Measurements from ENCODE around the gene CRB3. TPM values are rescaled to one million over a fixed set of nuclear protein-coding genes. Genes with fewer than 3 reads are reported as not detected.

Gene CRB3
- total RNA-seq, 1 donor from 2014 or later: 71.2 TPM

DNA sequence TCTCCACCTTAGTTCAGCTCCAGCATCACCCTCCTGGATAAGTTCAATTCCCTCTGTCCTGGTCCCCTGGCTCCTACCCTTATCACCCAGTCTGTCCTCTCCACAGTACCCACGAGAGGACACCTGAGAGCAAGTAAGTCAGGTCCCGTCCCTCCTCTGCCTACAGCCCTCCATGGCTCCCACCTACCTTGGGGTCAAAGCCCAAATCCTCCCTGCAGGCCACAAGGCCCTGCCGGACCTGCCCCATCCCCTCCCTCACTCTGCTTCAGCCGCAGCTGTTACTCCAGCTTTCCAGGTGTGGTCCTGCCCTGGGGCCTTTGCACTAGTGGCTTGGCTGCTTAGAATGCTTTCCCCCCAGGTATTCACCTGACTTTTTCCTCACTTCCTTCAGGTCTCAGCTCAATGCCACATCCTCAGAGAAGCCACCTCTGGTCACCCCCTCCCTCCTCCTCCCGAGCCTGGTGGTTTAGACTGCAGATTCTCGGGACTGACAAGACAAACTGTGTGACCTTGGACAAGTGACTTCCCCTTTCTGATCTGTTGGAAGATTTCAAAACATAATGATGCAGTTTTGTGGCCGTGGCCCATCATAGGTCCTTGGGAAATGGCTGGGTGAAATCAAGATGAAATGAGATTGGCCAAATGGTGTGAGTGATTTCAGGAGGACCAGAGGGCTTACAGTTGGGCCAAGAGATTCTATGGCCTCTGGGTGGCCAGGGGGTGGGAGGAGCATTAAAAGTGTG is 34.4 kb downstream of the CRB3 start:
- no peak overlapping the region for H3K4me3 Mint-ChIP-seq (ENCODE audit: low read depth)
- no peak for DNase-seq (ENCODE audit: low spot score, unreplicated experiment)
- no peak overlapping the region for H3K27ac Mint-ChIP-seq
- TF ChIP-seq, protein P1, sequence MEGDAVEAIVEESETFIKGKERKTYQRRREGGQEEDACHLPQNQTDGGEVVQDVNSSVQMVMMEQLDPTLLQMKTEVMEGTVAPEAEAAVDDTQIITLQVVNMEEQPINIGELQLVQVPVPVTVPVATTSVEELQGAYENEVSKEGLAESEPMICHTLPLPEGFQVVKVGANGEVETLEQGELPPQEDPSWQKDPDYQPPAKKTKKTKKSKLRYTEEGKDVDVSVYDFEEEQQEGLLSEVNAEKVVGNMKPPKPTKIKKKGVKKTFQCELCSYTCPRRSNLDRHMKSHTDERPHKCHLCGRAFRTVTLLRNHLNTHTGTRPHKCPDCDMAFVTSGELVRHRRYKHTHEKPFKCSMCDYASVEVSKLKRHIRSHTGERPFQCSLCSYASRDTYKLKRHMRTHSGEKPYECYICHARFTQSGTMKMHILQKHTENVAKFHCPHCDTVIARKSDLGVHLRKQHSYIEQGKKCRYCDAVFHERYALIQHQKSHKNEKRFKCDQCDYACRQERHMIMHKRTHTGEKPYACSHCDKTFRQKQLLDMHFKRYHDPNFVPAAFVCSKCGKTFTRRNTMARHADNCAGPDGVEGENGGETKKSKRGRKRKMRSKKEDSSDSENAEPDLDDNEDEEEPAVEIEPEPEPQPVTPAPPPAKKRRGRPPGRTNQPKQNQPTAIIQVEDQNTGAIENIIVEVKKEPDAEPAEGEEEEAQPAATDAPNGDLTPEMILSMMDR (IDR thresholded peaks at IDR 0.05; ENCODE audit: unreplicated experiment): no peak
- peaks cover 3% of the 10 kb centered on the region for H3K27me3 Mint-ChIP-seq
- peaks cover 5% of the 10 kb centered on the region for H3K4me1 Mint-ChIP-seq (ENCODE audit: low read depth)
- H3K9me3 Mint-ChIP-seq (ENCODE audit: low read depth): no peaks in the 10 kb centered on the region
- peaks cover 22% of the 10 kb centered on the region for H3K36me3 Mint-ChIP-seq (ENCODE audit: insufficient read depth)

DNA sequence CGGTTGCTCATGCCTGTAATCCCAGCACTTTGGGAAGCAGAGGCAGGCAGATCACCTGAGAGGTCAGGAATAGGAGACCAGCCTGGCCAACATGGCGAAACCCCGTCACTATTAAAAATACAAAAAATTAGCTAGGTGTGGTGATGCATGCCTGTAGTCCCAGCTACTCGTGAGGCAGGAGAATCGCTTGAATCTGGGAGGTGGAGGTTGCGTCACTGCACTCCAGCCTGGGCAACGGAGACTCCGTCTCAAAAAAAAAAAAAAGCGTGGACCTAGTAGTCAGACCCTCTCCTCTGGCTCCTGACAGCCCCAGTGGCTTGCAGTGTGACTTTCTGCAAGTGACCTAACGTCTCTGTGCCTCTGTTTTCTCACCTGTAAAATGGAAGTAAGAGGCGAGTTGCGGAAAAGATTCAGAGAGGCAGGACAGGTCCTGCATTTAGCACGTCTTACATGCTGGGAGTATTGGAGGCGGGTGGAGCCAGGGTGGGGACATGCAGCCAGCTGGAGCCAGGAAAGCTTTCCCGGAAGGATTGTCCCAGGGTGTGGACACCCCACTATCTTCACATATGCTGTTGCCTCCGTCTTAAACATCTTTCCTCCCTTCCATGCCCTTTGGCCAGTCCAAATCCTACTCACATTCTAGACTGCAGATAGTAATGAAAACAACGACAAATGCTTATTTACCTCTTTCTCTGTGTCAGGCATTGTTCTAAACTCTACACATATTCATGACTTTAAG is 35.1 kb downstream of the CRB3 start:
- Mint-ChIP-seq H3K27me3 (peaks cover 3% of the 10 kb centered on the region), H3K27ac (no peak overlapping the region)

DNA sequence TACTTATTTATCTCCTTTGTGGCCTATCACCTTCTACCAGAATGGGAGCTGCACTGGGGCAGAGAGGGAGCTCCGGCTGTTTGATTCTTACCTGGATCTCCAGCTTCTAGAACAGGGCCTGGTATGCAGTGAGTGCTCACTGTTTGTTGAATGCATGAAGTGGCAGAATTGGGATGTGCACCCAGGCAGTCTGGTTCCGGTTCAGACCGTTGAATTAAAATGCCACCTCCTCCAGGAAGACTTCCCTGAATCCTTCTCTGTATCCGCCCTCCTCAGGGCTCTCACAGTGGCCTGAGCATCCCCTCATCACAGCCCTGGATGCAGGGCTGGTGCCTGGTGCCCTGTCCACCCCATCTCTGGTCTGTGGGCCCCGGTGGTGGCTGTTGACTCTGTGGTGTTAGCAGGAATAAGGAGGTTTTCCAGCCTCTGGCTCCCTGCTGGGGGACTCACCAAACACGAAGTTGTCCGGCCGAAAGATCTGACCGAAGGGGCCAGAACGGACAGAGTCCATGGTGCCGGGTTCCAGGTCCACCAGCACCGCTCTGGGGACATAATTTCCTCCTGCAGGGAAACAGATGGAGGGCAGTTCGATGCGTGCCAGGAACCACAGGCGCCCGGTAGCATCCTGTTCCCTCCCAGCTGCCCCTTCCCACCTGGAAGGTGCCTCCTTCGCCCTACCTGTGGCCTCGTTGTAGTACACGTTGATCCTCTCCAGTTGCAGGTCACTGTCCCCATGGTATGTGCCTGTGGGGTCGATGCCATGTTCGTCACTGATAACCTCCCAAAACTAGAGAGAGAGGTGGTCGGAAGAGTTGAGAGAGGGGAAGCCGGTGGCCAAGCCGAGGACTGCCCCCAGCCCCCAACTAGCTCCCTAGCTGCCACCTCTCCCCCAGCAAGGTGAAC is 37.0 kb downstream of the CRB3 start:
- TF ChIP-seq, protein P1 (IDR thresholded peaks at IDR 0.05; ENCODE audit: unreplicated experiment): no peak
- Mint-ChIP-seq H3K36me3 (ENCODE audit: insufficient read depth) (peaks cover 11% of the 10 kb centered on the region), H3K9me3 (ENCODE audit: low read depth) (no peaks in the 10 kb centered on the region), H3K27ac (peak overlapping the region; percentile 81), H3K4me1 (ENCODE audit: low read depth) (peaks cover 5% of the 10 kb centered on the region), H3K27me3 (peaks cover 3% of the 10 kb centered on the region), H3K4me3 (ENCODE audit: low read depth) (peak overlapping the region; percentile 84)
- no peak for DNase-seq (ENCODE audit: low spot score, unreplicated experiment)

More for the DNA sequence above, 35.1 kb downstream of the CRB3 start:
- DNase-seq (ENCODE audit: low spot score, unreplicated experiment): no peak
- peaks cover 19% of the 10 kb centered on the region for H3K36me3 Mint-ChIP-seq (ENCODE audit: insufficient read depth)
- no peak overlapping the region for H3K4me3 Mint-ChIP-seq (ENCODE audit: low read depth)
- TF ChIP-seq, protein P1 (IDR thresholded peaks at IDR 0.05; ENCODE audit: unreplicated experiment): no peak
- H3K4me1 Mint-ChIP-seq (ENCODE audit: low read depth): peaks cover 5% of the 10 kb centered on the region
- H3K9me3 Mint-ChIP-seq (ENCODE audit: low read depth): no peaks in the 10 kb centered on the region

DNA sequence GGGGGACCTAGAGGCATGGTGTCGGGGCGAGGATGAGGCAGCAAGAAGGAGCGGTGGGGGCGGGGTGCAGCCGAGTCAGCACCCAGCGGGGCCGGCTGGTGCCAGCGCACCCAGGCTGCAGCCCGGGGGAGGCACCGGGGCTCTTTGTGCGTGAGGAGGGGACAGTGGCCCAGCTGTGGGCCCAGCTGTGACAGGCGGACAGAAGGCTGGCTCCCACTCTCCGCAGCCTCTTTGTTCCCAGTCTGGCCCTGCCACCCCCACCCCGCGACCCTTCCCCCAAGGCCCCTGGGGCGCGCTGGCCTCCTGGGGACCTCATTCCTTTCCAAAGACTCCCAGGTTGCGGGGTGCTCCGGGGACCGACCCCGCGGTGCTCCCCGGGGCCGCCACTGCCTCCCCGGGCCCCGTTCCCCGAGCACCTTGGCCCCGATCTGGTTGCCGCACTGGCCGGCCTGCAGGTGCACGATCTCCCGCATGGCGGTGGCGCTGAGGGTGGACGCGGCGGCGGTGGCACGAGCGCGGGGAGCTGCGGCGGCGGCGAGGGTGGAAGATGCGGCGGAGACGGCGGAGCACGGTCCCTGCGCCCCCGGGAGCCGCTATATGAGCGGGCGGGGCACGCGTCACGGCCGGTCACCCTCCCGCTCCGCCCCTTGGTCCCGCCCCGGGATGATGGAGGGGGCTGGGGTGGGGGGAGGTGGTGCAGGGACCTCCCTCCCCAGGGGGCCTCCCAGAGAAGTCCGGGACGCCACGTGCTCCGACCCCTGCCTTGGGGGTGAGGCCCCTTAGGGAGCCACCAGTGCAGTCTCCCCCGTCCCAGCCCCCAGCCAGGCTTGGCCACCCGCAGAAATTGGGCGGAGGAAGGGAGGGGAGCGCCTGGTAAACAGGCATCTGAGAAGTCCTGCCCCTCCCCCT is 37.9 kb downstream of the CRB3 start, which contains the start of gene TUBB4A:
Gene TUBB4A (minus strand): TSS at position 570 of the 909 bp plus-strand sequence. CDS start 97 bp downstream, at position 473.
- Mint-ChIP-seq H3K4me3 (ENCODE audit: low read depth) (peak within 1 kb of the TSS; percentile 84), H3K27me3 (peaks cover 3% of the 10 kb centered on the region), H3K27ac (peak within 1 kb of the TSS; percentile 81), H3K4me1 (ENCODE audit: low read depth) (peaks cover 5% of the 10 kb centered on the region), H3K36me3 (ENCODE audit: insufficient read depth) (peaks cover 11% of the 10 kb centered on the region), H3K9me3 (ENCODE audit: low read depth) (no peaks in the 10 kb centered on the region)
- peak; percentile 39 for DNase-seq (ENCODE audit: low spot score, unreplicated experiment)
- TF ChIP-seq, protein P1 (IDR thresholded peaks at IDR 0.05; ENCODE audit: unreplicated experiment): peak; percentile 38
